ENCODE data around the gene OSMR.
"Not testable (repeated sequence)": the region's sequence is repeated elsewhere in the genome, so short reads cannot be mapped to it uniquely, and the experiment has no call there.

DNA sequence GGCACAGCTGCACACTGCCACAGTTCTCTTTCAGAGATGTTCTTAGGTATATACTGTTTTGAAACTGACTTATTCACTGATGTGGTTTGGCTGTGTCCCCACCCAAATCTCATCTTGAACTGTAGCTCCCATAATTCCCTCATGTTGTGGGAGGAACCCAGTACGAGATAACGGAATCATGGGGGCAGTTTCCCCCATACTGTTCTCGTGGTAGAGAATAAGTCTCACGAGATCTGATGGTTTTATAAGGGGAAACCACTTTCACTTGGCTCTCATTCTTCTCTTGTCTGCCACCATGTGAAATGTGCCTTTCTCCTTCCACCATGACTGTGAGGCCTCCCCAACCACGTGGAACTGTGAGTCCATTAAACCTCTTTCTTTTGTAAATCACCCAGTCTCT is 5.8 kb downstream of the OSMR start:
- not testable (repeated sequence) for TF ChIP-seq EP300 (IDR thresholded peaks at IDR 0.05); JUN (IDR thresholded peaks at IDR 0.05); MYC (IDR thresholded peaks at IDR 0.05; ENCODE audit: borderline replicate concordance, low read length)
- TF ChIP-seq, protein P1, sequence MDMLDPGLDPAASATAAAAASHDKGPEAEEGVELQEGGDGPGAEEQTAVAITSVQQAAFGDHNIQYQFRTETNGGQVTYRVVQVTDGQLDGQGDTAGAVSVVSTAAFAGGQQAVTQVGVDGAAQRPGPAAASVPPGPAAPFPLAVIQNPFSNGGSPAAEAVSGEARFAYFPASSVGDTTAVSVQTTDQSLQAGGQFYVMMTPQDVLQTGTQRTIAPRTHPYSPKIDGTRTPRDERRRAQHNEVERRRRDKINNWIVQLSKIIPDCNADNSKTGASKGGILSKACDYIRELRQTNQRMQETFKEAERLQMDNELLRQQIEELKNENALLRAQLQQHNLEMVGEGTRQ (IDR thresholded peaks at IDR 0.05) = not testable (repeated sequence)
- TF ChIP-seq, protein P2, sequence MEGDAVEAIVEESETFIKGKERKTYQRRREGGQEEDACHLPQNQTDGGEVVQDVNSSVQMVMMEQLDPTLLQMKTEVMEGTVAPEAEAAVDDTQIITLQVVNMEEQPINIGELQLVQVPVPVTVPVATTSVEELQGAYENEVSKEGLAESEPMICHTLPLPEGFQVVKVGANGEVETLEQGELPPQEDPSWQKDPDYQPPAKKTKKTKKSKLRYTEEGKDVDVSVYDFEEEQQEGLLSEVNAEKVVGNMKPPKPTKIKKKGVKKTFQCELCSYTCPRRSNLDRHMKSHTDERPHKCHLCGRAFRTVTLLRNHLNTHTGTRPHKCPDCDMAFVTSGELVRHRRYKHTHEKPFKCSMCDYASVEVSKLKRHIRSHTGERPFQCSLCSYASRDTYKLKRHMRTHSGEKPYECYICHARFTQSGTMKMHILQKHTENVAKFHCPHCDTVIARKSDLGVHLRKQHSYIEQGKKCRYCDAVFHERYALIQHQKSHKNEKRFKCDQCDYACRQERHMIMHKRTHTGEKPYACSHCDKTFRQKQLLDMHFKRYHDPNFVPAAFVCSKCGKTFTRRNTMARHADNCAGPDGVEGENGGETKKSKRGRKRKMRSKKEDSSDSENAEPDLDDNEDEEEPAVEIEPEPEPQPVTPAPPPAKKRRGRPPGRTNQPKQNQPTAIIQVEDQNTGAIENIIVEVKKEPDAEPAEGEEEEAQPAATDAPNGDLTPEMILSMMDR (IDR thresholded peaks at IDR 0.05) = not testable (repeated sequence)

Data from A549 (cell line).